Tibial nerve (tissue), 4 donors: ENCODE measurements around the gene FYCO1.

Source experiments
- EP300 ChIP-seq, 2 donors: sonication (generic); formaldehyde crosslinking; IDR thresholded peaks; one replicate each; pipeline ENCODE4 v1.6.1; 2017; ENCODE audit warnings: antibody characterized with exemption in 2 of 2, mild to moderate bottlenecking in 1 of 2
- POLR2A ChIP-seq, 2 donors: fragments of 450-650 bp; IDR thresholded peaks; one replicate each; pipeline ENCODE4 v1.6.1; 2017; ENCODE audit warnings: antibody characterized with exemption in 2 of 2, mild to moderate bottlenecking in 2 of 2, moderate library complexity in 2 of 2
- TF ChIP-seq, protein P1 (sequence below), 5 experiments: fragments of 200-600 bp in 3 of 5; fragments of 450-650 bp in 2 of 5; sonication (generic) in 3 of 5; IDR thresholded peaks; one replicate each; pipeline ENCODE4 v1.5.1; 2016 to 2019; ENCODE audit warnings: antibody characterized with exemption in 5 of 5, mild to moderate bottlenecking in 3 of 5, moderate library complexity in 2 of 5

DNA sequence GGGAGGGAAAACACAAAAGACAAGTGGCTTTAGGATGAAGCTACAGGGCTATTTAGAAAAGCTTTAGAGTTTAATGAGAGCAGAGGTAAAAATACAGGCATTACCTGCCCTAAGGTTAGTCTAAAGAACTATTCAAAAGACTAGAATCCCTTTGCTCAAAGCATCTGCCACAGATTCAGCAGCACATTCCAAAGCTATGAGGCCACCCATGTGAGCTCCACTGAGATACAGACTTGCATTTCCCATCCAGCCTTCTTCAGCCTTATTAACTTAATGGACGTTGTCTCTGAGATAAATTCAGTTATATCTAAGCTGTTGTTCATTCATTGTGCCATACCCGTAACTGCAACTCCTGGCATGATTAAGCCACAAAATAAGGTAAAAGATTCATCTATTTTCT is 26.9 kb downstream of the FYCO1 start:
- TF ChIP-seq, protein P1, sequence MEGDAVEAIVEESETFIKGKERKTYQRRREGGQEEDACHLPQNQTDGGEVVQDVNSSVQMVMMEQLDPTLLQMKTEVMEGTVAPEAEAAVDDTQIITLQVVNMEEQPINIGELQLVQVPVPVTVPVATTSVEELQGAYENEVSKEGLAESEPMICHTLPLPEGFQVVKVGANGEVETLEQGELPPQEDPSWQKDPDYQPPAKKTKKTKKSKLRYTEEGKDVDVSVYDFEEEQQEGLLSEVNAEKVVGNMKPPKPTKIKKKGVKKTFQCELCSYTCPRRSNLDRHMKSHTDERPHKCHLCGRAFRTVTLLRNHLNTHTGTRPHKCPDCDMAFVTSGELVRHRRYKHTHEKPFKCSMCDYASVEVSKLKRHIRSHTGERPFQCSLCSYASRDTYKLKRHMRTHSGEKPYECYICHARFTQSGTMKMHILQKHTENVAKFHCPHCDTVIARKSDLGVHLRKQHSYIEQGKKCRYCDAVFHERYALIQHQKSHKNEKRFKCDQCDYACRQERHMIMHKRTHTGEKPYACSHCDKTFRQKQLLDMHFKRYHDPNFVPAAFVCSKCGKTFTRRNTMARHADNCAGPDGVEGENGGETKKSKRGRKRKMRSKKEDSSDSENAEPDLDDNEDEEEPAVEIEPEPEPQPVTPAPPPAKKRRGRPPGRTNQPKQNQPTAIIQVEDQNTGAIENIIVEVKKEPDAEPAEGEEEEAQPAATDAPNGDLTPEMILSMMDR (IDR thresholded peaks at IDR 0.05) = no peak
- TF ChIP-seq POLR2A (IDR thresholded peaks at IDR 0.05) = no peak
- TF ChIP-seq EP300 (IDR thresholded peaks at IDR 0.05) = no peak
